Gastroesophageal sphincter (tissue), 3 donors: ENCODE measurements around the gene PTPRD.

ENCODE experiments used
- POLR2A ChIP-seq, 2 donors: fragments of 450-650 bp; IDR thresholded peaks; one replicate each; pipeline ENCODE4 v1.6.1; 2017; ENCODE audit warnings: antibody characterized with exemption in 2 of 2, mild to moderate bottlenecking in 2 of 2, moderate library complexity in 1 of 2
- TF ChIP-seq, protein P1 (sequence below), 4 experiments: fragments of 200-600 bp in 2 of 4; fragments of 450-650 bp in 2 of 4; sonication (generic) in 1 of 4; IDR thresholded peaks; one replicate each; pipeline ENCODE4 v1.5.1; 2017 to 2019; ENCODE audit warnings: antibody characterized with exemption in 4 of 4, mild to moderate bottlenecking in 2 of 4, moderate library complexity in 2 of 4

DNA sequence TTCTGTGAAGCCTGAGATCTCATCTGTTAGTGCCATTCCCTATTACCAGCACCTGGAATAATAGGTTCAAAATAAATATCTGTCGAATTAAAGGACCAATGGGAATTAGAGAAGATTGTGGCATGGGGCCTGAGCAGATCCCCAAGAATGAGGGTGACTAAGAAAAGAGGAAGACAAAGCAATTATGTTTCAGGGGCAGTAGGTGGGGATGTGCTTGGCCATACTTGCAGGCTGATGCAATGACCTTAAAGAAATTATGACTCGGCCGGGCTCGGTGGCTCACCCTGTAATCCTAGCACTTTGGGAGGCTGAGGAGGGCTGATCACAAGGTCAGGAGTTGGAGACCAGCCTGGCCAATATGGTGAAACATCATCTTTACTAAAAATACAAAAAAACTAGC is 562.8 kb downstream of the PTPRD start:
- TF ChIP-seq, protein P1, sequence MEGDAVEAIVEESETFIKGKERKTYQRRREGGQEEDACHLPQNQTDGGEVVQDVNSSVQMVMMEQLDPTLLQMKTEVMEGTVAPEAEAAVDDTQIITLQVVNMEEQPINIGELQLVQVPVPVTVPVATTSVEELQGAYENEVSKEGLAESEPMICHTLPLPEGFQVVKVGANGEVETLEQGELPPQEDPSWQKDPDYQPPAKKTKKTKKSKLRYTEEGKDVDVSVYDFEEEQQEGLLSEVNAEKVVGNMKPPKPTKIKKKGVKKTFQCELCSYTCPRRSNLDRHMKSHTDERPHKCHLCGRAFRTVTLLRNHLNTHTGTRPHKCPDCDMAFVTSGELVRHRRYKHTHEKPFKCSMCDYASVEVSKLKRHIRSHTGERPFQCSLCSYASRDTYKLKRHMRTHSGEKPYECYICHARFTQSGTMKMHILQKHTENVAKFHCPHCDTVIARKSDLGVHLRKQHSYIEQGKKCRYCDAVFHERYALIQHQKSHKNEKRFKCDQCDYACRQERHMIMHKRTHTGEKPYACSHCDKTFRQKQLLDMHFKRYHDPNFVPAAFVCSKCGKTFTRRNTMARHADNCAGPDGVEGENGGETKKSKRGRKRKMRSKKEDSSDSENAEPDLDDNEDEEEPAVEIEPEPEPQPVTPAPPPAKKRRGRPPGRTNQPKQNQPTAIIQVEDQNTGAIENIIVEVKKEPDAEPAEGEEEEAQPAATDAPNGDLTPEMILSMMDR (IDR thresholded peaks at IDR 0.05) = no peak
- no peak for TF ChIP-seq POLR2A (IDR thresholded peaks at IDR 0.05)
